Retinal pigment epithelial cell (primary cell): Measurements from ENCODE around the gene DGKQ.

Source experiments
- DNase-seq: peaks from one replicate; pipeline ENCODE4 v3.0.0-alpha.2; 2010; ENCODE audit warnings: low read depth
- H3K4me3 ChIP-seq: 2 replicates; pipeline ENCODE4 v1.5.1; 2011; ENCODE audit warnings: mild to moderate bottlenecking, low read length, control low read depth, moderate library complexity
- TF ChIP-seq, protein P1 (sequence below): conservative IDR thresholded peaks from 2 replicates; pipeline ENCODE4 v1.5.1; 2011; ENCODE audit warnings: low read depth, low read length, control low read depth, inconsistent platforms

DGKQ gene

DNA sequence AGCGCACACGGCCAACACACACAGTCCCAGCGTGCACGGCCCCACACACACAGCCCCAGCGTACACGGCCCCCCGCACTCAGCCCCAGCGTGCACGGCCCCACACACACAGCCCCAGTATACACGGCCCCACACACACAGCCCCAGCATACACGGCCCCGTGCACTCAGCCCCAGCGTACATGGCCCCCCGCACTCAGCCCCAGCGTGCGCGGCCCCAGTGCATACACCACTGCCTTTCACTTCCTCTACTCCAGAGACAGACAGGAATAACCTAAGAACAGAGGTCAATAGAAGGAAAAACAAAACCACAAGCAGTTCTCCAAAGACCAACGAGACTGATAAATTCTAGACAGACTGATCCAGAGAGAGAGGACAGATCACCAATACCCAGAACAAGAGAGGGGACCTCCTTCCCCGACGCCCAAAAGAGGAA is 58.3 kb downstream of the DGKQ start:
- TF ChIP-seq, protein P1, sequence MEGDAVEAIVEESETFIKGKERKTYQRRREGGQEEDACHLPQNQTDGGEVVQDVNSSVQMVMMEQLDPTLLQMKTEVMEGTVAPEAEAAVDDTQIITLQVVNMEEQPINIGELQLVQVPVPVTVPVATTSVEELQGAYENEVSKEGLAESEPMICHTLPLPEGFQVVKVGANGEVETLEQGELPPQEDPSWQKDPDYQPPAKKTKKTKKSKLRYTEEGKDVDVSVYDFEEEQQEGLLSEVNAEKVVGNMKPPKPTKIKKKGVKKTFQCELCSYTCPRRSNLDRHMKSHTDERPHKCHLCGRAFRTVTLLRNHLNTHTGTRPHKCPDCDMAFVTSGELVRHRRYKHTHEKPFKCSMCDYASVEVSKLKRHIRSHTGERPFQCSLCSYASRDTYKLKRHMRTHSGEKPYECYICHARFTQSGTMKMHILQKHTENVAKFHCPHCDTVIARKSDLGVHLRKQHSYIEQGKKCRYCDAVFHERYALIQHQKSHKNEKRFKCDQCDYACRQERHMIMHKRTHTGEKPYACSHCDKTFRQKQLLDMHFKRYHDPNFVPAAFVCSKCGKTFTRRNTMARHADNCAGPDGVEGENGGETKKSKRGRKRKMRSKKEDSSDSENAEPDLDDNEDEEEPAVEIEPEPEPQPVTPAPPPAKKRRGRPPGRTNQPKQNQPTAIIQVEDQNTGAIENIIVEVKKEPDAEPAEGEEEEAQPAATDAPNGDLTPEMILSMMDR: no peak
- no peak overlapping the region for H3K4me3 ChIP-seq
- no peak for DNase-seq

DNA sequence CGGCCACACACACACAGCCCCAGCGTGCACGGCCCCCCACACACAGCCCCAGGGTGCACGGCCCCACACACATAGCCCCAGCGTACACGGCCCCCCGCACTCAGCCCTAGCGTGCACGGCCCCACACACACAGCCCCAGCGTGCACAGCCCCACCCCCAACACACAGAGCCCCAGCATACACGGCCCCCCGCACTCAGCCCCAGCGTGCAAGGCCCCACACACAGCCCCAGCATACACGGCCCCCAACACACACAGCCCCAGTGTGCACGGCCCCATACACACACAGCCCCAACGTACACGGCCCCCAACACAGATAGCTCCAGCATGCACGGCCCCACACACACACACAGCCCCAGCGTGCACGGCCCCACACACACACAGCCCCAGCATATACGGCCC is 58.8 kb downstream of the DGKQ start:
- TF ChIP-seq, protein P1: no peak
- no peak overlapping the region for H3K4me3 ChIP-seq
- DNase-seq: no peak

DNA sequence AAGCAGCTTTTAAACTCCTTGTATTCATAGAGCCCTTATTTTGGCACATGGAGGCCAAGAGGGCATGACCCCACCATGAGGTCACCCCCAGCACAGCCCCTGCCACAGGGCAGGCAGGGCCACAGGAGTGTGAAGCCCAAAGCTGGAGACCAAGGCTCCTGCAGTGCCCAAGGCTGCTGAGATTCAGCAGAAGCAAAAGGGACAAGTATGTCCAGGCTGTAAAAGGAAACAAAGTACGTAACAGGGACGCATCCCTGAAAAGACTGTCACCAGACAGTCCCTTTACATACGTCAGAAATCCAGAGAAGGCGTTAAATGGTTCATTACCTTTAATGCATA is 60.1 kb downstream of the DGKQ start:
- no peak overlapping the region for H3K4me3 ChIP-seq
- DNase-seq: no peak
- TF ChIP-seq, protein P1: no peak

DNA sequence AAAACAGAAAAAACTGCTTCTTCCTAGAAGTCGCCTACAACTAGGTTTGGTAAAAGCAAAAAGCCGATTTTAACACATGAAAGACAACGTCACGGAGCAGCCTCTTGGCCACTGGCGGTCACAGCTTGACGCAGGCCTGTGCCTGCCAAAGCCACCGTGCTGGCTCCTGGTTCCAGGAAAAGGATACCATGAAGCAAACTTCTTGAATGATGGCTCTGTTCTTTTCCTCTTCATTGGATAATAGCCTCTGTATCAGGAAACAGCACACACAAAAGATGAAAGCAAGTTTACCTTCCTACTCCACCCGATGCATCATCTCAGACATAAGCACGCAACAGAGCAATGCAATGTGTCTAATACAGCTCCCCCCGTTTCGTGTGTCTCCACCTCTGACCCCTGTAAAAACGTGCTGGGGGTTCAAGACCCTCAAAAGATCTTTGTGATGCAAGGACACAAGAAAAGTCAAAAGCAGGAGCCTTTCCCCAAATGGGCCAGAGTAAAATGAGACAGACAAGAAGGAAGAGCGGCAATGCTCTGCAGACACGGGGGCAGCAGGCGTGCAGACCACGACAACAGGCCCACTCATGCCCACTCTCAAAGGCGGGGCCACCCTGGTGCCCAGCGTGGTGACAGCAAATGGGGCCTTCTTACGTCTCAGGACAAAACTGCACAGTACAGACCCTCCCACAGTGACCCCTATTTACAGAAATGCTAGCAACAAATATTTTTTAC is 60.7 kb downstream of the DGKQ start:
- H3K4me3 ChIP-seq: no peak overlapping the region
- TF ChIP-seq, protein P1: no peak
- DNase-seq: no peak

DNA sequence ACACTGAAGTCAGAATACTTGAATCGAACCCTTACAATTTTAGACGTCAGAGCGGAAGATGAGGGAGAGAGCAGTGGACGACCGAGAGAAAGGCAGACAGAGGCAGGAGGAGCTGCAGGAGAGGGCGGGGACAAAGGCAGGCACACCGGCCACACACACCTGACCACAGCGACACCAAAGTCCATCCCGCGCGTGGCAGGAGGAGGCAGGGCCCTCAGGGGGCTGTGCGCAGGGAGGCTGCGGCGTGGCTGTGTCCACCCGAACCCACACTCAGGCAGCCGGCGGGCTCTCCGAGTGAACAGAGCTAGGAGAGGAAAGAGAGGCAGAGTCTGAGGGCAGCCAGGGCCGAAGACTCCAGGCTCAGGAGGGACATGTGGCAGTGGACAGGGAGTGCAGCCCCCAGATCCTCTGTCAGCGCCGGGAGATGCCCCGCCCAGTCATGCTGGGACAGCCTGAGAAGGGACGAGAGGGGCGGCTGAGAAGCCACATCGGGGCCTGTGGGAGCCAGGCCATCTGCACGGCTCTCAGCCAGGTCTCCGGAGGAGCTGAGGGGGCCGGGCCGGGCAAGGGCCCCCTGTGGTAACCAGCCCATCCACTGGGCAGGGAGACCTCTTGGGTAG is 61.4 kb downstream of the DGKQ start:
- TF ChIP-seq, protein P1: no peak
- no peak for DNase-seq
- H3K4me3 ChIP-seq: no peak overlapping the region

DNA sequence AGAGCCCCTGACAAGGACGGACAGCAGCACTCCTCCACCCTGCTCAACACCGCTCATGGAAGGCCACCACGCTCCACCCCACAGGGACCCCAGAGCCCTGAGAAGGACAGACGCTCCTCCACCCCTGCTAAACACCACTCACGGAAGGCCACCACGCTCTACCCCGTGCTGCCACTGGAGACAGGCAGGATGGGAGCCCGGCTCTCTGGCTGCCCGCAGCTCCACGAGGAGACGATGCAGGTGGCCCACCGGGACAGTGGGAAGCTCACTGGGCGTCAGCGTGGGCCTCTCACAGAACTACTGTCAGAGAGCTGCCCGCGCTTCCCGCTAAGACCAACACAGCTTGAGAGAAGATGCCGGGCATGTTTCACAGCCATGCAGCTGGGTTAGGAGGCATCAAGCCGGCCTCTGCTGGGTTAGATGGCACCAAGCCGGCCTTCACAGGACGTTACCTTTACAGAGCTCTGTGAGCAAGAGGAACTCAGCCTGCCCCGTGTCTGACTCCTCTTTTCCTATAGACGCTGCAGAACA is 62.1 kb downstream of the DGKQ start:
- H3K4me3 ChIP-seq: no peak overlapping the region
- DNase-seq: no peak
- TF ChIP-seq, protein P1: no peak

DNA sequence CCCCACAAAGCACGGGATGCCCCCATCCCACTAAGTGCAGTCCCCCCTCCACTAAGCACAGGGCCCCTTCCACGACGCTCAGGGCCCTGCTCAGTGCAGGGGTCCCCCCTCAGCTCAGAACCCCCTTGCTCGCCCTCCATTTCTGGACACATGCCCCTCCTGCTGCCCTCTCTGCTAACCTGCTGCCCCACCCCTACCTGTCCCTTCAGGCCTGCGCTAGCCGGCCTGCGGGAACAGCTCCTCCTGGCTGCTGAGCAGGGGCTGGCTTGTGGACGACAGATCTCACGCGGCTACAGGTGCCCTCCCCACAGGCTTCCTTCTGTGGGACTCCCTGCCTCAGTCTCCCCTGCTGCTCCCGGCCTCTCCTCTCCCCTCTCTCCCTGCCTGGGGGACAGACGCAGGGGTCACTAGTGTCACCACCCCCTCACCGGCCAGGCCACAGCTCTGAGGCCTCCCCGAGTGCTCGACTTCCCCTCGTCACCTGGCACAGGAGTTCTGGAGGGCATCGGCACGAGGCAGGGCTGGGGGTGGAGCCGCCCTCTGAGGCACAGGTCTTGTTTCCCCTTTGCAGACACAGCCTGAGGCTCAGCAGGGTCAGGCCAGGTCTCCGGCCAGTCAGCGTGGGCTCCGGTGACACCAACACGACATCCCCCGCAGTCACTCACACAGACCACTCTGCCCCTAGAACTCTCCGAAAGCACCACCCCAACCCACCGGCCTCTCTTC is 62.8 kb downstream of the DGKQ start:
- TF ChIP-seq, protein P1: no peak
- no peak for DNase-seq
- no peak overlapping the region for H3K4me3 ChIP-seq
